CD4-positive, CD25-positive, alpha-beta regulatory T cell (primary cell): Measurements from ENCODE around the gene CRYBG2. TPM values are rescaled to one million over a fixed set of nuclear protein-coding genes. Genes with fewer than 3 reads are reported as not detected.
"Not testable (repeated sequence)": the region's sequence is repeated elsewhere in the genome, so short reads cannot be mapped to it uniquely, and the experiment has no call there.

Experiments
- ATAC-seq, 2 donors: fragments of 150-1000 bp; cut with Tn5 transposase; one replicate each; pipeline ENCODE4 v1.10.0; 2021; ENCODE audit warnings: low read depth in 2 of 2, moderate number of reproducible peaks in 2 of 2, moderate library complexity in 1 of 2
- DNase-seq, 3 donors: peaks; one replicate each; pipeline versions ENCODE4 v3.0.0 to v3.0.0-alpha.2; 2012 to 2022; ENCODE audit warnings: mixed read lengths in 1 of 3
- H3K27ac ChIP-seq: one replicate; pipeline ENCODE4 v1.7.0; 2013; ENCODE audit warnings: mild to moderate bottlenecking, low read length; ENCODE audit not compliant: insufficient read depth, poor library complexity, severe bottlenecking
- H3K27me3 ChIP-seq: one replicate; pipeline ENCODE4 v1.7.0; 2013; ENCODE audit warnings: low read length; ENCODE audit not compliant: control insufficient read depth, insufficient read depth
- H3K36me3 ChIP-seq: one replicate; pipeline ENCODE4 v1.7.0; 2013; ENCODE audit warnings: mild to moderate bottlenecking, low read length, moderate library complexity; ENCODE audit not compliant: control insufficient read depth, insufficient read depth
- H3K4me1 ChIP-seq: 2 replicates; pipeline ENCODE4 v1.7.0; 2013; ENCODE audit warnings: mild to moderate bottlenecking, low read length; ENCODE audit not compliant: insufficient read depth, control insufficient read depth, poor library complexity, severe bottlenecking
- H3K4me3 ChIP-seq: one replicate; pipeline ENCODE4 v1.7.0; 2013; ENCODE audit warnings: low read depth, mild to moderate bottlenecking, low read length, moderate library complexity
- H3K9me3 ChIP-seq, 2 experiments: 1 replicate in 1 of 2; 2 replicates in 1 of 2; pipeline ENCODE4 v1.7.0; 2013; ENCODE audit warnings: low read length in 2 of 2, mild to moderate bottlenecking in 1 of 2, moderate library complexity in 1 of 2; ENCODE audit not compliant: control insufficient read depth in 2 of 2
- H3K27ac Mint-ChIP-seq, 3 donors: one replicate each; pipeline ENCODE4 v1.8.0; 2020 to 2022; ENCODE audit warnings: mild to moderate bottlenecking in 3 of 3, mixed read lengths in 3 of 3, moderate library complexity in 2 of 3
- H3K27me3 Mint-ChIP-seq: one replicate; pipeline ENCODE4 v1.8.0; 2022; ENCODE audit warnings: mild to moderate bottlenecking, mixed read lengths
- H3K36me3 Mint-ChIP-seq: one replicate; pipeline ENCODE4 v1.8.0; 2020; ENCODE audit warnings: mixed read lengths
- H3K4me1 Mint-ChIP-seq, 4 donors: one replicate each; pipeline ENCODE4 v1.8.0; 2020 to 2022; ENCODE audit warnings: mixed read lengths in 4 of 4, mild to moderate bottlenecking in 1 of 4
- H3K4me3 Mint-ChIP-seq, 4 donors: one replicate each; pipeline ENCODE4 v1.8.0; 2020 to 2022; ENCODE audit warnings: mild to moderate bottlenecking in 4 of 4, mixed read lengths in 4 of 4, moderate library complexity in 3 of 4
- H3K9me3 Mint-ChIP-seq, 7 donors: one replicate each; pipeline ENCODE4 v1.8.0; 2020 to 2022; ENCODE audit warnings: mixed read lengths in 7 of 7, mild to moderate bottlenecking in 3 of 7, moderate library complexity in 2 of 7
- polyA plus RNA-seq, 4 donors: library from polyadenylated mRNA; unstranded; fragments of 300-500 nt; fragmentation: Illumina TruSeq; gene quantifications; one replicate each; pipeline ENCODE4 v1.2.3, GENCODE V29; 2021
- total RNA-seq: library from RNA; stranded (reverse); gene quantifications from one replicate; pipeline ENCODE4 v1.2.3, GENCODE V29; 2022

CRYBG2 gene
- total and polyA plus RNA-seq, 5 donors from 2014 or later: 1.0 to 2.3 (median 1.7) TPM; not detected in 1

DNA sequence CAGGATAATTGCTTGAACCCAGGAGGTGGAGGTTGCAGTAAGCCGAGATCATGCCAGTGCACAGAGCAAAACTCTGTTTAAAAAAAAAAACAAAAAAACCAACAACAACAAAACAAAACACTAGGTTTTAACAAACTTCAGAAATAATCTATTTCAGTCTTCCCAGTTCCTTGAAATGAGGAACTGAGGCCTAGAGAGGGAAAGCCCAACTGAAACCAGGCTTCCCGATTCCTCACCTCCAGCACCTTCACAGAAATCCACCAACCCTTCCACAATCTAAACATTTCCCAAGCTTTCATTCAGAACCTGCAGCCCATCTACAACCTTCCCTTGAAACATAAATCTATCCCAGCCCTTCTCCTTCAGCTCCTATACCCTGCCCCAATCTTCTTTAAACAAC lies 36.8 kb downstream of the CRYBG2 start:
- ATAC-seq (no peak), DNase-seq (no peak)
- H3K9me3 Mint-ChIP-seq: peaks cover 0 to 2% (median 0%) of the 10 kb centered on the region in 7 donors

GRCh38 chr1:26315874-26316850 lies 37.8 kb downstream of the CRYBG2 start:
- peaks cover 63% of the 10 kb centered on the region for H3K4me1 ChIP-seq
- no peak overlapping the region for H3K4me3 ChIP-seq
- Mint-ChIP-seq H3K9me3 (peaks cover 0 to 1% (median 0%) of the 10 kb centered on the region in 7 donors), H3K36me3 (peaks cover 26% of the 10 kb centered on the region), H3K4me1 (peaks cover 13 to 70% (median 44%) of the 10 kb centered on the region in 4 donors), H3K27ac (peak overlapping the region; percentile 88 to 97 (median 94)), H3K4me3 (peak overlapping the region; percentile 71 to 99 (median 94)), H3K27me3 (peaks cover 5% of the 10 kb centered on the region)
- H3K36me3 ChIP-seq: peaks cover 12% of the 10 kb centered on the region
- no peaks in the 10 kb centered on the region for H3K27me3 ChIP-seq
- H3K9me3 ChIP-seq: no peaks in the 10 kb centered on the region
- H3K27ac ChIP-seq: peak overlapping the region; percentile 52
- ATAC-seq (no peak), DNase-seq (no peak)

More for the DNA sequence above, 36.8 kb downstream of the CRYBG2 start:
- Histone ChIP-seq H3K9me3 (no peaks in the 10 kb centered on the region), H3K27ac (peak overlapping the region; percentile 70), H3K27me3 (no peaks in the 10 kb centered on the region), H3K4me3 (peak overlapping the region; percentile 100), H3K36me3 (peaks cover 22% of the 10 kb centered on the region), H3K4me1 (peaks cover 73% of the 10 kb centered on the region)
- H3K27ac Mint-ChIP-seq: peak overlapping the region; percentile 91 to 97 (median 94)
- peak overlapping the region; percentile 92 to 99 (median 94) for H3K4me3 Mint-ChIP-seq
- peaks cover 5% of the 10 kb centered on the region for H3K27me3 Mint-ChIP-seq
- H3K36me3 Mint-ChIP-seq: peaks cover 32% of the 10 kb centered on the region
- peaks cover 14 to 74% (median 45%) of the 10 kb centered on the region in 4 donors for H3K4me1 Mint-ChIP-seq

DNA sequence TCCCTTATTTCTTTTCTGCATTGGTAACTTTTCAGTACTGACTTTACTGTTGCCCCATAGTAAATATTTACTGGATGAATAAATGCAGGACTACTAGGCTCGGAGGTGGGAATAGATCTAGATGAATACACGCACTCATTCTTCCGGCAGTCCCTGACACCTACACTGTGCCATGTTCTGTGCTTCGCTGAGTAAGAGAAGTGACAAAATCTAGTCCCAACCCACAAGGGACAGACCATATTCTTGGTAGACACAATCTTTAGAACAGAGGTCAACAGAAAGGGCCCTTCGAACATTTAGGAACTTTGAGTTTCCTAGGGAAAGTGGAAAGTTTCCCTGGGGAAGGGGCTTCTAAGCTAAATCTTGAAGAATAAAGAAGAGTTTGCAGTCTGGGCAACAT lies 39.4 kb downstream of the CRYBG2 start:
- no peak for ATAC-seq
- Mint-ChIP-seq H3K36me3 (peaks cover 17% of the 10 kb centered on the region), H3K4me3 (peak overlapping the region; percentile 71 to 95 (median 87)), H3K4me1 (peaks cover 12 to 58% (median 38%) of the 10 kb centered on the region in 4 donors), H3K27me3 (peaks cover 5% of the 10 kb centered on the region), H3K9me3 (peaks cover 0 to 1% (median 0%) of the 10 kb centered on the region in 7 donors), H3K27ac (peak overlapping the region in 2 of 3 donors; percentile 94 to 97)
- H3K27ac ChIP-seq: peak overlapping the region; percentile 52
- peak overlapping the region; percentile 28 for H3K4me3 ChIP-seq
- H3K27me3 ChIP-seq: no peaks in the 10 kb centered on the region
- H3K36me3 ChIP-seq: no peaks in the 10 kb centered on the region
- peaks cover 46% of the 10 kb centered on the region for H3K4me1 ChIP-seq
- no peaks in the 10 kb centered on the region for H3K9me3 ChIP-seq
- DNase-seq: no peak

- not testable (repeated sequence) for H3K27me3 Mint-ChIP-seq, H3K36me3 Mint-ChIP-seq, ATAC-seq, H3K36me3 ChIP-seq, DNase-seq, H3K9me3 Mint-ChIP-seq, H3K9me3 ChIP-seq, H3K27me3 ChIP-seq
- Histone ChIP-seq H3K4me1 (peaks cover 31% of the 10 kb centered on the region), H3K4me3 (peak overlapping the region; percentile 81), H3K27ac (peak overlapping the region; percentile 81)
- peaks cover 18 to 49% (median 30%) of the 10 kb centered on the region in 4 donors for H3K4me1 Mint-ChIP-seq
- peak overlapping the region; percentile 93 to 94 (median 93) for H3K27ac Mint-ChIP-seq
- H3K4me3 Mint-ChIP-seq: peak overlapping the region; percentile 66 to 98 (median 92)
Observed at GRCh38 chr1:26307966-26308899, 45.7 kb downstream of the CRYBG2 start.

- Mint-ChIP-seq H3K27me3 (no peaks in the 10 kb centered on the region), H3K36me3 (no peaks in the 10 kb centered on the region), H3K27ac (peak overlapping the region; percentile 93 to 94 (median 93)), H3K4me1 (peaks cover 18 to 45% (median 29%) of the 10 kb centered on the region in 4 donors), H3K4me3 (peak overlapping the region; percentile 86 to 100 (median 98)), H3K9me3 (no peaks in the 10 kb centered on the region)
- Histone ChIP-seq H3K27ac (peak overlapping the region; percentile 81), H3K4me3 (peak overlapping the region; percentile 81), H3K36me3 (no peaks in the 10 kb centered on the region), H3K27me3 (no peaks in the 10 kb centered on the region), H3K4me1 (peaks cover 31% of the 10 kb centered on the region), H3K9me3 (no peaks in the 10 kb centered on the region)
- peak in 2 of 3 donors; percentile 59 to 79 for DNase-seq
- ATAC-seq: no peak
Observed at GRCh38 chr1:26307363-26307781, 46.6 kb downstream of the CRYBG2 start.

DNA sequence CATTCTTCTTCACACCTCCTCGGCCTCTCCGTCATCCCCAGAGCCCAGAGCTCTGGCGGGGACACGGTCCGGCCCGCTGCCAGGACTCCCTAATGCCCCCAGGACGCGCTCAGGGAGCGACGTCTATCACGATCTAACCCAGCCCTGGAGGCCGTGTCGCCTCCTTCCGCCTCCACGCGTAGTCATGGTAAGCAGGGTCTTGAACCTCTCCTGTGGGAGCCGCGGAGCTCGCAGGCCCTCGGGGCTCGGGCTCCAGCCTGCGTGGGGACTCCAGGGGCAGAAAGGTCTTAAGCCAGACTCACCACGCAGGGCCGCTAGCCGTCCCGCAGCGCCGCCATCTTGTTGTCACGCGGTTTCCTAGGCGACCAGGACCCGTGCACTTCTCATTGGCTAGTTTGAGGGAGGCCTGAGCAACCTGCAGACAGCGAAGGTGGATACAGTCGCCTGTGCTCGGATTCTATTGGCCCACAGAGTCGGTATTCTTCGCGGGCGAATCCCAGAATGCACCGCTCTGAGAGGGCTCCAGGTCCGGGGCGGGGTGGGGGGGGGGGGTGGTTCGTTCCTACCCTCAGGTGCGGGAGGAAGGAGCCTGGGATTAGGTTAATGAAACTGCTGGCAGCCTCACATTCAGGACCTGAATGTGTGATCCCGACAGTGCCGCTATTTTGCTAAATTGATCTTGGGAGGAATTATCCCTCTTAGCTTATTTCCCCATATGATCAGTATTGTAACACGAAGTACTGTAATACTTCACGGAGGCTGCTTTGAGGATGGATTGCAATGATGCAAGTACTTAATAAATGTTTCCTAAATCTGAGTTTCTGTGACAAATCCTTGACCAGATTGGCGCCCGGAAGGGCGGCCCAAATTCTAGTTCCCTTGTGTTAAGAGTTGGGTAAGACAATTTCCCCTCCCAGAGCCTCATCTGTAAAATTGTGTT lies 47.4 kb downstream of the CRYBG2 start, which contains the start of gene UBXN11:
Gene UBXN11 (minus strand): TSS at position 347 of the 940 bp plus-strand sequence. CDS start 3,753 bp downstream, outside the sequence.
- Histone ChIP-seq H3K4me1 (peaks cover 31% of the 10 kb centered on the region), H3K4me3 (peak within 1 kb of the TSS; percentile 81), H3K9me3 (no peaks in the 10 kb centered on the region), H3K27me3 (no peaks in the 10 kb centered on the region), H3K36me3 (no peaks in the 10 kb centered on the region), H3K27ac (peak within 1 kb of the TSS; percentile 81)
- H3K9me3 Mint-ChIP-seq: no peaks in the 10 kb centered on the region
- ATAC-seq (peak; percentile 100), DNase-seq (peak; percentile 92 to 97 (median 93))
- H3K4me3 Mint-ChIP-seq: peak within 1 kb of the TSS; percentile 86 to 100 (median 98)
- H3K27me3 Mint-ChIP-seq: no peaks in the 10 kb centered on the region
- H3K4me1 Mint-ChIP-seq: peaks cover 13 to 40% (median 25%) of the 10 kb centered on the region in 4 donors
- peak within 1 kb of the TSS; percentile 94 to 96 (median 96) for H3K27ac Mint-ChIP-seq
- no peaks in the 10 kb centered on the region for H3K36me3 Mint-ChIP-seq
